Testis (tissue), 2 donors: ENCODE data around the gene BTG2.

Source experiments
- CTCF ChIP-seq, 3 experiments: fragments of 450-650 bp in 2 of 3; fragments of 200-600 bp in 1 of 3; sonication (generic) in 1 of 3; IDR thresholded peaks; one replicate each; pipeline ENCODE4 v1.5.1; 2016 to 2019; ENCODE audit warnings: antibody characterized with exemption in 3 of 3, mild to moderate bottlenecking in 2 of 3, moderate library complexity in 1 of 3
- POLR2A ChIP-seq: fragments of 450-650 bp; IDR thresholded peaks from one replicate; pipeline ENCODE4 v1.6.1; 2017; ENCODE audit warnings: antibody characterized with exemption, mild to moderate bottlenecking, moderate library complexity

DNA sequence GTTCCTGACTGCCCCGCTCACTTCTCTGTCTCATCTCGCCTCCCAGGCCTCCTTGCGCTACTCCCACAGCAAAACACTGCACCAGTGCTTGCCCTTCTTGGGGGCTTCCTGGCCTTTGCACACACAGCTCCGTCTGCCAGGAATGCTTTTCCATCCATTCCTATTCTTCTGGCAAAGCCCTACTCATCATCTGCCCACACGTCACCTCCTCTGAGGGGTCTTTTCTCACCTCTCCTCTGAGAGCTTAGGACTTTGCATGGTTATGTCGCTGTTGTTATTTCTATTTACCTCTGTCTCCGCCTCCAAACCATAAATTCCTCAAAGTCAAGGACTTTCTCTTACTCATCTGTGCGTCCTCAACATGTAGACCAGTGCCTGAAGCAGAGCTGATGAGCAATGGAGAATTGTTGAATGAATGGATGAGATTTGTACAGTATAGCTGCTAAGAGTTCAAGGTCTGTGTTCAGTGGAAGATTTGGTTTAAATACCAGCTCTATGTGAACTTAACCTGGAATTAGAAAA, 26.4 kb upstream of the BTG2 start:
- TF ChIP-seq CTCF (IDR thresholded peaks at IDR 0.05): no peak
- TF ChIP-seq POLR2A: no peak
